Measurements from ENCODE around the gene TRPM5. TPM values are rescaled to one million over a fixed set of nuclear protein-coding genes. Genes with fewer than 3 reads are reported as not detected.

Gene TRPM5
- total and polyA plus RNA-seq, 8 donors = 0.15 to 11.6 (median 0.45) TPM; not detected in 1

DNA sequence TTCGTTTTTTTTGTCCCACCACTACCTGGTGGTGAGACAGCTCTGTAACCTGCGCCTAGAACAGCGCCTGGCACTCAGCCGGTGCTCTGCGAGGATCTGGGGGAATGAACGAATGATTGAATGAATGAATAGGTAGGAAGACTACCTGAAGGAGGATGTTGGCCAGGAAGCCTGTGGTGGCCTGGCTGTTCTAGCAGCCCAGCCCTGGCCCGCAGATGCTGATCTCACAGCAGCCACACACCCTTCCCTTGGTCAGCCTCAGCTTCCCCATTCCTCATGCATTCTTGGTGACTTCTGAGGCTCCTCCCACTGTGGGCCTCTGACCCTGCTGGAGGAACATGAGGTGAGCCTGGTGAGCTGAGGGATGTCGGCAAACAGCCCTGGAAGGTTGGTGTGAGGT is 3.7 kb downstream of the TRPM5 start:
- 70 to 79% (median 73%) methylated on average over 7 to 8 of the region's 8 CpGs for WGBS, 5 donors
- peaks cover 0 to 6% (median 0%) of the 10 kb centered on the region in 4 donors for H3K9me3 ChIP-seq
- no peak for DNase-seq
- no peak overlapping the region for H3K4me3 ChIP-seq
- TF ChIP-seq EP300 (IDR thresholded peaks at IDR 0.05) (no peak), POLR2A (IDR thresholded peaks at IDR 0.05) (no peak), POLR2AphosphoS5 (IDR thresholded peaks at IDR 0.05) (no peak)
- TF ChIP-seq, protein P1, sequence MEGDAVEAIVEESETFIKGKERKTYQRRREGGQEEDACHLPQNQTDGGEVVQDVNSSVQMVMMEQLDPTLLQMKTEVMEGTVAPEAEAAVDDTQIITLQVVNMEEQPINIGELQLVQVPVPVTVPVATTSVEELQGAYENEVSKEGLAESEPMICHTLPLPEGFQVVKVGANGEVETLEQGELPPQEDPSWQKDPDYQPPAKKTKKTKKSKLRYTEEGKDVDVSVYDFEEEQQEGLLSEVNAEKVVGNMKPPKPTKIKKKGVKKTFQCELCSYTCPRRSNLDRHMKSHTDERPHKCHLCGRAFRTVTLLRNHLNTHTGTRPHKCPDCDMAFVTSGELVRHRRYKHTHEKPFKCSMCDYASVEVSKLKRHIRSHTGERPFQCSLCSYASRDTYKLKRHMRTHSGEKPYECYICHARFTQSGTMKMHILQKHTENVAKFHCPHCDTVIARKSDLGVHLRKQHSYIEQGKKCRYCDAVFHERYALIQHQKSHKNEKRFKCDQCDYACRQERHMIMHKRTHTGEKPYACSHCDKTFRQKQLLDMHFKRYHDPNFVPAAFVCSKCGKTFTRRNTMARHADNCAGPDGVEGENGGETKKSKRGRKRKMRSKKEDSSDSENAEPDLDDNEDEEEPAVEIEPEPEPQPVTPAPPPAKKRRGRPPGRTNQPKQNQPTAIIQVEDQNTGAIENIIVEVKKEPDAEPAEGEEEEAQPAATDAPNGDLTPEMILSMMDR (IDR thresholded peaks at IDR 0.05) = no peak
- H3K27me3 ChIP-seq = peaks cover 5 to 62% (median 9%) of the 10 kb centered on the region in 3 donors
- intact Hi-C loops (cut with DNase I; ENCODE audit: low total_unique reads) = no loop called here
- H3K27ac ChIP-seq = no peak overlapping the region
- no peaks in the 10 kb centered on the region for H3K36me3 ChIP-seq
- peaks cover 5 to 23% (median 13%) of the 10 kb centered on the region in 4 donors for H3K4me1 ChIP-seq

DNA sequence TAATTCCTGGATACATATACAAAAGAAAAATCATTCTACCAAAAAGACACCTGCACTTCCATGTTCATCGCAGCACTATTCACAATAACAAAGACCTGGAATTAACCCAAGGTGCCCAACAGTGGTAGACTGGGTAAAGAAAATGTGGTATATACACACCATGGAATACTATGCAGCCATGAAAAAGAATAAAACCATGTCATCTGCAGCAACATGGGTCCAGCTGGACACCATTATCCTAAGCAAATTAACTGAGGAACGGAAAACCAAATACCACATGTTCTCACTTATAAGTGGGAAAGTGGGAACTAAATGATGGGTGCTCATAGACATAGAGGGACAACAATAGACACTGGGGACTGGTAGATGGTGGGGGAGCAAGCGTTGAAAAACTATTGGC is 4.5 kb downstream of the TRPM5 start:
- no peak for DNase-seq
- H3K27me3 ChIP-seq = peaks cover 5 to 54% (median 9%) of the 10 kb centered on the region in 3 donors

DNA sequence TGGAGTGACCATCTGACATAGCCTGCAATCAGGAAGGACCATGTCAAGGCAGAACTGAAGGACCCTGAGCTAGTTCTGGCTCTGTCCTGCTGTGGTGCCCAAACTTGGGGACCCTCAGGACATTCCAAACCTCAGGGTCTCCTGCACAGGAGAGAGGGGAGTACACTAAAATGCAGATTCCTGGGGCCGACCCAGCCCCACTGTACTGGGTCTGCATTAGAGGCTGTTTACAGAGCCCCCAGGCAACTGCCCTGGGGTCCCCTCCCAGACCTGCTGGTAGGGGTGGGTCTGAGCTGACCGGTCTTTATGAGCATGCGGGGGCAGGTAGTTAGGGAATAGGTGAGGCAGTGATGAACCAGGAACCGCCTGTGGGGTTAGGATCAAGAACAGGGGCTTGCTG is 6.8 kb downstream of the TRPM5 start:
- Histone ChIP-seq H3K36me3 (no peaks in the 10 kb centered on the region), H3K27me3 (peaks cover 0 to 36% (median 0%) of the 10 kb centered on the region in 3 donors)
- WGBS, 5 donors = 85 to 99% (median 94%) methylated on average over 4 of the region's 4 CpGs

More for the DNA sequence above, 4.5 kb downstream of the TRPM5 start:
- peaks cover 5 to 18% (median 11%) of the 10 kb centered on the region in 4 donors for H3K4me1 ChIP-seq
- TF ChIP-seq POLR2AphosphoS5 (IDR thresholded peaks at IDR 0.05) (no peak), POLR2A (IDR thresholded peaks at IDR 0.05) (no peak), EP300 (IDR thresholded peaks at IDR 0.05) (no peak)
- TF ChIP-seq, protein P1 (IDR thresholded peaks at IDR 0.05) = no peak
- intact Hi-C loops (cut with DNase I; ENCODE audit: low total_unique reads) = no loop called here
- H3K4me3 ChIP-seq = no peak overlapping the region
- H3K36me3 ChIP-seq = no peaks in the 10 kb centered on the region
- peaks cover 0 to 6% (median 0%) of the 10 kb centered on the region in 4 donors for H3K9me3 ChIP-seq
- H3K27ac ChIP-seq = no peak overlapping the region
- WGBS, 5 donors = 90 to 96% (median 94%) methylated on average over 3 of the region's 3 CpGs

DNA sequence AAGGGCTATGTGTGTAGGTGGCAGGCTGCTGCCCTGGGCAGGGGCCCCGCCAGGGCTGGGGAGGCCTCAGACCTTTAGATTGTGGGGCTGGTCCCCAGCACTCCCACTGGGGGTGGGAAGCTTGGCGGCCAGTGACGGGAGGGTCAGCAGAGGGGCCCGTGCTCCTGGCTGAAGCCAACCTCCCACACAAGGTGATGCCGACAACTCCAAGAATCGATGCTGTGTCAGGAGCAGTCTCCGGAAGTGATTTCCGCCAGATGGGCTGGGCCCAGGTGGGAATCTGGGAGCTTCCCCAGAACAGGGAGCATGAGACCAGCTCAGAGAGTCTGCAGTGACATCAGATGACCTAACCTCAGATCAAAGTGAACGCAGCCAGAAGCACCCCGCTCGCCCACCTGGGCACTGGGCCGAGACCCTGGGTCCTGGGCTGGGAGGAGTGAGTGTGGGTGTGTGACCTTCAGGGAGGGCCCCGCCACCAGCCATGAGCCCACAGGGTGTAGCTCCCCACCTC is 7.7 kb downstream of the TRPM5 start:
- no peaks in the 10 kb centered on the region for H3K36me3 ChIP-seq
- TF ChIP-seq, protein P1 (IDR thresholded peaks at IDR 0.05) = no peak
- TF ChIP-seq EP300 (IDR thresholded peaks at IDR 0.05) = no peak
- H3K27me3 ChIP-seq = peaks cover 0 to 33% (median 0%) of the 10 kb centered on the region in 3 donors
- H3K9me3 ChIP-seq = no peaks in the 10 kb centered on the region
- no peak for DNase-seq
- H3K27ac ChIP-seq = no peak overlapping the region
- 87 to 93% (median 91%) methylated on average over 10 to 13 of the region's 13 CpGs for WGBS, 5 donors
- intact Hi-C loops (cut with DNase I; ENCODE audit: low total_unique reads) = no loop called here
- no peaks in the 10 kb centered on the region for H3K4me1 ChIP-seq
- no peak overlapping the region for H3K4me3 ChIP-seq

More for the DNA sequence above, 6.8 kb downstream of the TRPM5 start:
- H3K4me1 ChIP-seq = no peaks in the 10 kb centered on the region
- H3K9me3 ChIP-seq = no peaks in the 10 kb centered on the region
- H3K27ac ChIP-seq = no peak overlapping the region
- no peak overlapping the region for H3K4me3 ChIP-seq
- intact Hi-C loops (cut with DNase I; ENCODE audit: low total_unique reads) = no loop called here
- DNase-seq = no peak
- TF ChIP-seq POLR2A (IDR thresholded peaks at IDR 0.05) = no peak
- no peak for TF ChIP-seq POLR2AphosphoS5 (IDR thresholded peaks at IDR 0.05)
- TF ChIP-seq, protein P1 (IDR thresholded peaks at IDR 0.05) = no peak
- no peak for TF ChIP-seq EP300 (IDR thresholded peaks at IDR 0.05)

All from stomach (tissue), 9 donors.